H1 (cell line): Measurements from ENCODE around the gene PRC1. TPM values are rescaled to one million over a fixed set of nuclear protein-coding genes. Genes with fewer than 3 reads are reported as not detected.

ENCODE experiments used
- CTCF ChIA-PET: fragments of 300-600 bp; sonication (Branson Sonifier 250); formaldehyde crosslinking; loops from one replicate; lab custom pipeline; 2021; ENCODE audit not compliant: partially characterized antibody; lab: Charles Lee
- POLR2A ChIA-PET: fragments of 300-600 bp; sonication (Branson Sonifier 250); formaldehyde crosslinking; loops from one replicate; lab custom pipeline; 2021; ENCODE audit warnings: inconsistent platforms; ENCODE audit not compliant: partially characterized antibody; lab: Charles Lee
- DNase-seq, 2 experiments: peaks; one replicate each; pipeline versions ENCODE4 v3.0.0 to v3.0.0-alpha.2; 2010 to 2022; ENCODE audit warnings: low spot score in 2 of 2, low read depth in 1 of 2, mixed read lengths in 1 of 2
- FAIRE-seq: peaks from 2 replicates; lab custom pipeline; 2011; peaks lifted over from hg19 to GRCh38; lab: Jason Lieb, UNC
- H2AFZ ChIP-seq: 2 replicates; pipeline ENCODE4 v1.8.1; 2012; ENCODE audit warnings: low read length, inconsistent platforms
- H2AK5ac ChIP-seq: 2 replicates; pipeline ENCODE4 v1.6.1; 2013; ENCODE audit warnings: low read depth, low read length
- H2BK120ac ChIP-seq: replicated peaks from 2 replicates; pipeline ENCODE3; 2013; ENCODE audit warnings: low read depth, low read length, inconsistent platforms
- H2BK12ac ChIP-seq: 2 replicates; pipeline ENCODE4 v1.6.1; 2013; ENCODE audit warnings: low read depth, low read length
- H2BK15ac ChIP-seq: 2 replicates; pipeline ENCODE4 v1.6.1; 2013; ENCODE audit warnings: low read length
- H2BK20ac ChIP-seq: 2 replicates; pipeline ENCODE4 v1.6.1; 2013; ENCODE audit warnings: low read length
- H2BK5ac ChIP-seq: 2 replicates; pipeline ENCODE4 v1.6.1; 2013; ENCODE audit warnings: low read depth, low read length
- H3K14ac ChIP-seq: 2 replicates; pipeline ENCODE4 v1.6.1; 2013; ENCODE audit warnings: inconsistent platforms; ENCODE audit not compliant: insufficient read length
- H3K18ac ChIP-seq: 2 replicates; pipeline ENCODE4 v1.6.1; 2013; ENCODE audit warnings: low read length; ENCODE audit errors: extremely low read depth
- H3K23ac ChIP-seq: 2 replicates; pipeline ENCODE4 v1.6.1; 2013; ENCODE audit warnings: inconsistent platforms; ENCODE audit not compliant: insufficient read length
- H3K23me2 ChIP-seq: 2 replicates; pipeline ENCODE4 v1.6.1; 2013; ENCODE audit warnings: low read depth, low read length
- H3K27ac ChIP-seq: 2 replicates; pipeline ENCODE4 v1.6.1; 2011; ENCODE audit warnings: low read depth, low read length, inconsistent platforms
- H3K27me3 ChIP-seq, 4 experiments: replicated peaks in 1 of 4; 1 replicate in 1 of 4; 2 replicates in 3 of 4; pipeline versions ENCODE4 v1.6.1 to v1.8.1; 2011 to 2013; ENCODE audit warnings: low read length in 3 of 4, mild to moderate bottlenecking in 3 of 4, inconsistent platforms in 2 of 4, mixed read lengths in 2 of 4, moderate library complexity in 1 of 4; ENCODE audit not compliant: control insufficient read depth in 3 of 4, insufficient read depth in 3 of 4; ENCODE audit errors: extremely low read depth in 1 of 4
- H3K36me3 ChIP-seq, 4 experiments: 2 replicates each; pipeline versions ENCODE4 v1.6.1 to v1.8.1; 2011 to 2013; ENCODE audit warnings: mild to moderate bottlenecking in 4 of 4, low read length in 3 of 4, moderate library complexity in 2 of 4, control low read depth in 1 of 4, inconsistent platforms in 1 of 4; ENCODE audit not compliant: insufficient read depth in 4 of 4, control insufficient read depth in 2 of 4
- H3K4ac ChIP-seq: replicated peaks from 2 replicates; pipeline ENCODE3; 2013; ENCODE audit warnings: low read length, low read depth, mixed read lengths, inconsistent platforms; ENCODE audit not compliant: insufficient read length
- H3K4me1 ChIP-seq, 4 experiments: replicated peaks in 1 of 4; 1 replicate in 1 of 4; 2 replicates in 3 of 4; pipeline versions ENCODE4 v1.6.1 to v1.8.1; 2011 to 2013; ENCODE audit warnings: low read length in 3 of 4, inconsistent platforms in 2 of 4, mixed read lengths in 1 of 4; ENCODE audit not compliant: insufficient read depth in 4 of 4, control insufficient read depth in 3 of 4
- H3K4me2 ChIP-seq, 2 experiments: 2 replicates each; pipeline versions ENCODE4 v1.6.1 to v1.8.1; 2011 to 2013; ENCODE audit warnings: low read depth in 2 of 2, low read length in 2 of 2, control low read depth in 1 of 2, inconsistent platforms in 1 of 2, mild to moderate bottlenecking in 1 of 2; ENCODE audit not compliant: insufficient read depth in 1 of 2
- H3K4me3 ChIP-seq, 4 experiments: fragments of 200-600, 300-600 bp in 1 of 4; sonication (generic), shearing (Covaris generic), sonication (Bioruptor Twin) in 1 of 4; 2 replicates each; pipeline versions ENCODE4 v1.5.1 to v1.8.1; 2011 to 2016; ENCODE audit warnings: low read length in 4 of 4, low read depth in 3 of 4, control low read depth in 2 of 4, inconsistent platforms in 2 of 4, mild to moderate bottlenecking in 2 of 4, mixed read lengths in 1 of 4, moderate library complexity in 1 of 4; ENCODE audit not compliant: insufficient read depth in 2 of 4; ENCODE audit errors: extremely low read depth in 1 of 4
- H3K56ac ChIP-seq: replicated peaks from 2 replicates; pipeline ENCODE3; 2013; ENCODE audit warnings: low read depth, mild to moderate bottlenecking, mixed read lengths, low read length, inconsistent platforms; ENCODE audit not compliant: insufficient read length
- H3K79me1 ChIP-seq: 2 replicates; pipeline ENCODE4 v1.6.1; 2013; ENCODE audit warnings: low read depth, low read length, control low read depth
- H3K79me2 ChIP-seq, 2 experiments: 2 replicates each; pipeline versions ENCODE4 v1.6.1 to v1.8.1; 2012 to 2013; ENCODE audit warnings: low read length in 2 of 2, mild to moderate bottlenecking in 2 of 2, inconsistent platforms in 1 of 2; ENCODE audit not compliant: insufficient read depth in 2 of 2, control insufficient read depth in 1 of 2
- H3K9ac ChIP-seq, 4 experiments: replicated peaks in 1 of 4; 1 replicate in 1 of 4; 2 replicates in 3 of 4; pipeline versions ENCODE4 v1.6.1 to v1.8.1; 2011 to 2013; ENCODE audit warnings: low read depth in 3 of 4, low read length in 3 of 4, control low read depth in 2 of 4, mild to moderate bottlenecking in 2 of 4, moderate library complexity in 2 of 4, inconsistent platforms in 1 of 4; ENCODE audit errors: extremely low read depth in 1 of 4
- H3K9me3 ChIP-seq, 2 experiments: 2 replicates each; pipeline versions ENCODE4 v1.6.1 to v1.8.1; 2012 to 2013; ENCODE audit warnings: mild to moderate bottlenecking in 2 of 2, moderate library complexity in 2 of 2, control low read depth in 1 of 2, inconsistent platforms in 1 of 2, low read depth in 1 of 2, low read length in 1 of 2, mixed read lengths in 1 of 2; ENCODE audit not compliant: insufficient read depth in 2 of 2
- H4K20me1 ChIP-seq, 2 experiments: replicated peaks in 1 of 2; 2 replicates each; pipeline versions ENCODE3 to v1.8.1; 2011 to 2013; ENCODE audit warnings: inconsistent platforms in 2 of 2, low read length in 2 of 2, mild to moderate bottlenecking in 1 of 2; ENCODE audit not compliant: insufficient read depth in 2 of 2, control insufficient read depth in 1 of 2
- H4K5ac ChIP-seq: 2 replicates; pipeline ENCODE4 v1.6.1; 2013; ENCODE audit warnings: low read length, low read depth, mixed read lengths, inconsistent platforms; ENCODE audit not compliant: insufficient read length
- H4K8ac ChIP-seq: 2 replicates; pipeline ENCODE4 v1.8.0; 2013; ENCODE audit warnings: mild to moderate bottlenecking, moderate library complexity, low read length, inconsistent platforms; ENCODE audit not compliant: insufficient read depth; ENCODE audit errors: extremely low read depth
- H4K91ac ChIP-seq: replicated peaks from 2 replicates; pipeline ENCODE3; 2013; ENCODE audit warnings: low read length, mixed read lengths, inconsistent platforms; ENCODE audit not compliant: insufficient read length
- ATF3 ChIP-seq: IDR thresholded peaks from 2 replicates; pipeline ENCODE4 v1.6.1; 2011; ENCODE audit warnings: low read depth, mild to moderate bottlenecking, low read length; ENCODE audit not compliant: insufficient read depth
- BACH1 ChIP-seq: IDR thresholded peaks from 2 replicates; pipeline ENCODE4 v1.6.1; 2012; ENCODE audit warnings: low read length, improper control_type of control experiment
- CTBP2 ChIP-seq: IDR thresholded peaks from 2 replicates; pipeline ENCODE4 v1.7.0; 2011; ENCODE audit warnings: borderline replicate concordance, mild to moderate bottlenecking, moderate library complexity, mixed read lengths, low read length; ENCODE audit not compliant: insufficient read depth, insufficient read length
- EGR1 ChIP-seq: IDR thresholded peaks from 2 replicates; pipeline ENCODE4 v1.6.1; 2011; ENCODE audit warnings: low read depth, low read length, borderline replicate concordance
- HDAC2 ChIP-seq, 2 experiments: fragments of 300-600 bp in 1 of 2; sonication (generic) in 1 of 2; IDR thresholded peaks; 2 replicates each; pipeline ENCODE4 v1.6.1; 2011 to 2012; ENCODE audit warnings: low read depth in 2 of 2, low read length in 2 of 2, mild to moderate bottlenecking in 2 of 2, moderate library complexity in 2 of 2, borderline replicate concordance in 1 of 2, inconsistent platforms in 1 of 2
- JUND ChIP-seq: IDR thresholded peaks from 2 replicates; pipeline ENCODE4 v1.6.1; 2011; ENCODE audit warnings: mild to moderate bottlenecking, improper control_type of control experiment, low read length
- MAFK ChIP-seq: IDR thresholded peaks from 2 replicates; pipeline ENCODE4 v1.6.1; 2012; ENCODE audit warnings: low read depth, mild to moderate bottlenecking, improper control_type of control experiment, low read length
- POLR2A ChIP-seq, 2 experiments: IDR thresholded peaks; 1 replicate in 1 of 2; 2 replicates in 1 of 2; pipeline ENCODE4 v1.6.1; 2011; ENCODE audit warnings: low read depth in 2 of 2, low read length in 2 of 2, mild to moderate bottlenecking in 2 of 2; ENCODE audit errors: control extremely low read depth in 1 of 2
- POLR2AphosphoS5 ChIP-seq: IDR thresholded peaks from 2 replicates; pipeline ENCODE4 v1.6.1; 2011; ENCODE audit warnings: low read depth, low read length
- RNF2 ChIP-seq: fragments of 200-900, 300-1000 bp; sonication (generic); IDR thresholded peaks from 2 replicates; pipeline ENCODE4 v1.7.1; 2016; ENCODE audit warnings: borderline replicate concordance, low read depth, mild to moderate bottlenecking, antibody characterized with exemption, low read length; ENCODE audit not compliant: poor library complexity, severe bottlenecking; ENCODE audit errors: missing control alignments
- SAP30 ChIP-seq: fragments of 300-600 bp; sonication (generic); IDR thresholded peaks from 2 replicates; pipeline ENCODE4 v1.7.1; 2012; ENCODE audit warnings: low read length, moderate library complexity, mild to moderate bottlenecking, inconsistent platforms; ENCODE audit not compliant: insufficient read depth, insufficient replicate concordance
- SP1 ChIP-seq: IDR thresholded peaks from 2 replicates; pipeline ENCODE4 v1.6.1; 2011; ENCODE audit warnings: low read depth, low read length
- SUZ12 ChIP-seq: fragments of 200-600 bp; sonication (generic); IDR thresholded peaks from 2 replicates; pipeline ENCODE4 v1.6.1; 2012; ENCODE audit warnings: mild to moderate bottlenecking, inconsistent platforms, low read length, moderate library complexity, mixed read lengths
- TAF1 ChIP-seq: IDR thresholded peaks from 2 replicates; pipeline ENCODE4 v1.6.1; 2011; ENCODE audit warnings: mild to moderate bottlenecking, low read depth, low read length
- whole genome bisulfite sequencing, 2 experiments: shearing (Covaris generic) in 1 of 2; methylation state at CpG; one replicate each; pipeline versions ENCODE4 v1.1.6 to v1.1.7; 2013 to 2015; ENCODE audit warnings: low lambda C conversion rate in 2 of 2, mixed read lengths in 2 of 2, inconsistent platforms in 1 of 2, low coverage in 1 of 2, missing lambda C conversion rate in 1 of 2; ENCODE audit not compliant: insufficient replicate concordance in 2 of 2, insufficient coverage in 1 of 2, insufficient read length in 1 of 2; ENCODE audit errors: extremely low coverage in 1 of 2, missing lambda C conversion rate in 1 of 2; 5-methylcytosine and 5-hydroxymethylcytosine counted together
- polyA plus RNA-seq, 7 experiments: library from polyadenylated mRNA; depleted of rRNA in 3 of 7; stranded (reverse) in 5 of 7; unstranded in 2 of 7; fragments of >200 nt in 5 of 7; fragments of 200-250 nt in 2 of 7; gene quantifications; 1 replicate in 5 of 7; 2 replicates in 1 of 7; 4 replicates in 1 of 7; pipeline versions ENCODE4 v1.2.1 to v1.2.3, GENCODE V29; 2011 to 2013; ENCODE audit warnings: missing spikeins in 2 of 7, mixed read lengths in 2 of 7
- total RNA-seq: library from RNA; stranded (reverse); fragmentation: NEBNext Ultra II Directional; extraction: Animal tissue kit (Norgen Biotek cat#: 25700); gene quantifications from 2 replicates; pipeline ENCODE4 v1.2.1, GENCODE V29; 2021

PRC1 gene
- total and polyA plus RNA-seq, 2 of the 8 experiments (the other 6 are each of a cell fraction or from before 2014, with no cell fraction given), result 90.7 to 181 TPM

- DNase-seq (no peak), FAIRE-seq (no peak)
- no peak overlapping the region for H2BK15ac ChIP-seq
- H3K36me3 ChIP-seq, result no peaks in the 10 kb centered on the region; a peak in 2 of 8 replicates
- no peak overlapping the region for H2AK5ac ChIP-seq
- no peak overlapping the region for H2AFZ ChIP-seq
- no peaks in the 10 kb centered on the region; a peak in 1 of 7 replicates for H3K27me3 ChIP-seq
- H2BK5ac ChIP-seq, result no peak overlapping the region
- H3K4me2 ChIP-seq, result no peak overlapping the region
- no peak overlapping the region for H3K9ac ChIP-seq
- WGBS, 2 experiments, result 96% methylated on average over 4 of the region's 4 CpGs; no CpG with 5 or more reads in 1 of the 2 experiments
- H3K18ac ChIP-seq, result no peak overlapping the region
- H3K23me2 ChIP-seq, result no peaks in the 10 kb centered on the region
- ChIA-PET CTCF (interaction anchor here (2.4 to 4.6 kb wide), 2 partner anchors 11 to 26 kb away, joined by 6 to 58 read pairs; partner anchors contain the start of genes HDDC3 and UNC45A), POLR2A (interaction anchor here (1.3 kb wide), 1 partner anchor 11 kb away, joined by 3 read pairs; the partner anchor contains the start of gene HDDC3)
- no peak overlapping the region for H4K8ac ChIP-seq
- no peak overlapping the region for H3K4ac ChIP-seq
- H3K79me2 ChIP-seq, result no peaks in the 10 kb centered on the region
- no peak overlapping the region for H2BK12ac ChIP-seq
- no peak overlapping the region for H2BK120ac ChIP-seq
- no peak overlapping the region for H3K56ac ChIP-seq
- H3K27ac ChIP-seq, result no peak overlapping the region
- no peak overlapping the region for H4K91ac ChIP-seq
- H3K79me1 ChIP-seq, result no peaks in the 10 kb centered on the region
- H3K23ac ChIP-seq, result no peak overlapping the region
- H3K4me3 ChIP-seq, result no peak overlapping the region
- H4K5ac ChIP-seq, result no peak overlapping the region
- no peaks in the 10 kb centered on the region for H3K4me1 ChIP-seq
- no peaks in the 10 kb centered on the region for H3K9me3 ChIP-seq
- peaks cover 0 to 1% of the 10 kb centered on the region in 2 experiments for H4K20me1 ChIP-seq
- H3K14ac ChIP-seq, result no peak overlapping the region
- no peak overlapping the region for H2BK20ac ChIP-seq
- TF ChIP-seq EGR1, result no peak
- no peak for TF ChIP-seq SAP30
- TF ChIP-seq HDAC2 (IDR thresholded peaks at IDR 0.05; ENCODE audit: borderline replicate concordance in 1 of 2, low read depth in 2 of 2, low read length in 2 of 2), result no peak
- TF ChIP-seq SP1, result no peak
- no peak for TF ChIP-seq BACH1
- no peak for TF ChIP-seq MAFK
- TF ChIP-seq SUZ12, result no peak
- no peak for TF ChIP-seq POLR2A (IDR thresholded peaks at IDR 0.05; ENCODE audit: control extremely low read depth in 1 of 2, low read depth in 2 of 2, low read length in 2 of 2)
- TF ChIP-seq CTBP2, result no peak
- no peak for TF ChIP-seq POLR2AphosphoS5
- TF ChIP-seq ATF3, result no peak
- TF ChIP-seq JUND, result no peak
- no peak for TF ChIP-seq RNF2
- no peak for TF ChIP-seq TAF1
Measured at GRCh38 chr15:90921887-90922286, 72.4 kb downstream of the PRC1 start.
